SK-N-SH (cell line): ENCODE results near the gene ALPG.

Source experiments
- TF ChIP-seq, protein P1 (sequence below): IDR thresholded peaks from 2 replicates; pipeline ENCODE4 v1.6.1; 2012; ENCODE audit warnings: mild to moderate bottlenecking, low read depth, low read length, moderate library complexity
- TF ChIP-seq, protein P2 (sequence below): fragments of 200-600 bp; sonication (generic); IDR thresholded peaks from 2 replicates; pipeline ENCODE4 v1.6.1; 2017; ENCODE audit warnings: antibody characterized with exemption, mild to moderate bottlenecking, moderate library complexity

DNA sequence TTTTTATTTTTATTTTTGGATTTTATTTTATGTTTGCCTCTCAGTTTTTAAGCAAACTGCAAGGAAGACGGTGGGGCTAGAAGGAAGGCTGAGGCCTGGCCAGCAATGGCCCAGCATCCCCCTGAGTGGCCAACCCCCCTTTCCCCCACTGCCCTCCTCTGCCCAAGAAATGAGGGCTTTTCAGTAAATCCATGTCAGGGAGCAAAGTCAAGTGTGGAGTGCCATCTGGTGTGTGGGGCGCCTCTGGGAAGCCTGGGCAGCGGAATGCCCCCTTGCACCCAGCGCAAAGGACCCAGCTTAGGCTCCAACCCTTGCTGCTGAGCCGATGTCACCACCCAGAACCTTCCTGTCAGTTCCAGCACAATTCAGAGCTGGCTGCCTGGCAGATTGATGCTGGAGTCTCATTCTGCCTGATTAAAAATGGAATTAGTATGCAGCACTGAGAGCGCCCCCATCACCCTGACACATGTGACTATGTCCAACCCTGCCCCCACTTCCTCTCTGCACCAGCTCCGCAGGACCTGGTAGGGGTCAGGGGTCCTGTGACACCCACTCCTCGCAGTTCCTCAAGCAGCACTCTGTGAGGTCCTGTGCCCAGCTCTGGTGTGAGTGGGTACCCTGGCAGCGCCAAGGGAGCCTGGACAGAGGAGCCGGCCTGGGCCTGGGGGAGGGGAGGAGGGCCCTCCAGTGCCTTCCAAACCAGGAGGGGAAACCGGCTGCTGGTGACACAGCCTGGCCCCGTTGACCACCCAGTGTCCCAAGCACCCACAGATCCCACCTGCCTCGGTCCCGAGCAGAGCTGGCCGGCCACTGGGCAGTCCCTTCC, 37.3 kb upstream of the ALPG start:
- TF ChIP-seq, protein P1, sequence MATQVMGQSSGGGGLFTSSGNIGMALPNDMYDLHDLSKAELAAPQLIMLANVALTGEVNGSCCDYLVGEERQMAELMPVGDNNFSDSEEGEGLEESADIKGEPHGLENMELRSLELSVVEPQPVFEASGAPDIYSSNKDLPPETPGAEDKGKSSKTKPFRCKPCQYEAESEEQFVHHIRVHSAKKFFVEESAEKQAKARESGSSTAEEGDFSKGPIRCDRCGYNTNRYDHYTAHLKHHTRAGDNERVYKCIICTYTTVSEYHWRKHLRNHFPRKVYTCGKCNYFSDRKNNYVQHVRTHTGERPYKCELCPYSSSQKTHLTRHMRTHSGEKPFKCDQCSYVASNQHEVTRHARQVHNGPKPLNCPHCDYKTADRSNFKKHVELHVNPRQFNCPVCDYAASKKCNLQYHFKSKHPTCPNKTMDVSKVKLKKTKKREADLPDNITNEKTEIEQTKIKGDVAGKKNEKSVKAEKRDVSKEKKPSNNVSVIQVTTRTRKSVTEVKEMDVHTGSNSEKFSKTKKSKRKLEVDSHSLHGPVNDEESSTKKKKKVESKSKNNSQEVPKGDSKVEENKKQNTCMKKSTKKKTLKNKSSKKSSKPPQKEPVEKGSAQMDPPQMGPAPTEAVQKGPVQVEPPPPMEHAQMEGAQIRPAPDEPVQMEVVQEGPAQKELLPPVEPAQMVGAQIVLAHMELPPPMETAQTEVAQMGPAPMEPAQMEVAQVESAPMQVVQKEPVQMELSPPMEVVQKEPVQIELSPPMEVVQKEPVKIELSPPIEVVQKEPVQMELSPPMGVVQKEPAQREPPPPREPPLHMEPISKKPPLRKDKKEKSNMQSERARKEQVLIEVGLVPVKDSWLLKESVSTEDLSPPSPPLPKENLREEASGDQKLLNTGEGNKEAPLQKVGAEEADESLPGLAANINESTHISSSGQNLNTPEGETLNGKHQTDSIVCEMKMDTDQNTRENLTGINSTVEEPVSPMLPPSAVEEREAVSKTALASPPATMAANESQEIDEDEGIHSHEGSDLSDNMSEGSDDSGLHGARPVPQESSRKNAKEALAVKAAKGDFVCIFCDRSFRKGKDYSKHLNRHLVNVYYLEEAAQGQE, result no peak
- TF ChIP-seq, protein P2, sequence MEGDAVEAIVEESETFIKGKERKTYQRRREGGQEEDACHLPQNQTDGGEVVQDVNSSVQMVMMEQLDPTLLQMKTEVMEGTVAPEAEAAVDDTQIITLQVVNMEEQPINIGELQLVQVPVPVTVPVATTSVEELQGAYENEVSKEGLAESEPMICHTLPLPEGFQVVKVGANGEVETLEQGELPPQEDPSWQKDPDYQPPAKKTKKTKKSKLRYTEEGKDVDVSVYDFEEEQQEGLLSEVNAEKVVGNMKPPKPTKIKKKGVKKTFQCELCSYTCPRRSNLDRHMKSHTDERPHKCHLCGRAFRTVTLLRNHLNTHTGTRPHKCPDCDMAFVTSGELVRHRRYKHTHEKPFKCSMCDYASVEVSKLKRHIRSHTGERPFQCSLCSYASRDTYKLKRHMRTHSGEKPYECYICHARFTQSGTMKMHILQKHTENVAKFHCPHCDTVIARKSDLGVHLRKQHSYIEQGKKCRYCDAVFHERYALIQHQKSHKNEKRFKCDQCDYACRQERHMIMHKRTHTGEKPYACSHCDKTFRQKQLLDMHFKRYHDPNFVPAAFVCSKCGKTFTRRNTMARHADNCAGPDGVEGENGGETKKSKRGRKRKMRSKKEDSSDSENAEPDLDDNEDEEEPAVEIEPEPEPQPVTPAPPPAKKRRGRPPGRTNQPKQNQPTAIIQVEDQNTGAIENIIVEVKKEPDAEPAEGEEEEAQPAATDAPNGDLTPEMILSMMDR, result no peak
